HG03045 (cell line): ENCODE data around the gene SYTL5.

Experiments
- ATAC-seq: cut with Tn5 transposase; IDR thresholded peaks from one replicate; pipeline ENCODE4 v1.9.1; 2021; ENCODE audit warnings: mild to moderate bottlenecking, moderate library complexity; ENCODE audit not compliant: unreplicated experiment

The SYTL5 gene

DNA sequence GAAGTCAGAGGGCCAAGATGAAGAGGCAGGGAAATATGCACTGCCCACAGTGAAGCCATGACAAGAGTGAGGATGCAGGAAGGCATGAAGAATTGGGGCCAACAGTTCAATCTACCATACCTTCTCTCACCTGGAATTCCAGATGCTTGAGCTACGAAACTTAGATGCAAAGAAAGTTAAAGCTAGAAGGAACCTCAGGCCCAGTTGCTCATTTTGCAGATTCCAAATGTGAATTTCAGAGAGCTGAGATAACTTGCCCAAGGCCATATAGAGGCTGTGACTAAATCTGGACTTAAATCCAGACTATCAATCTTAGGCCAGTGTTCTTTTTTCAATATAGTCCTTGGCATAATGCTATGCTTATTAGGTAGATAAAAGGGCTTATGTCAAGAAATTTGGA lies 121.6 kb downstream of the SYTL5 start:
- ATAC-seq: no peak

DNA sequence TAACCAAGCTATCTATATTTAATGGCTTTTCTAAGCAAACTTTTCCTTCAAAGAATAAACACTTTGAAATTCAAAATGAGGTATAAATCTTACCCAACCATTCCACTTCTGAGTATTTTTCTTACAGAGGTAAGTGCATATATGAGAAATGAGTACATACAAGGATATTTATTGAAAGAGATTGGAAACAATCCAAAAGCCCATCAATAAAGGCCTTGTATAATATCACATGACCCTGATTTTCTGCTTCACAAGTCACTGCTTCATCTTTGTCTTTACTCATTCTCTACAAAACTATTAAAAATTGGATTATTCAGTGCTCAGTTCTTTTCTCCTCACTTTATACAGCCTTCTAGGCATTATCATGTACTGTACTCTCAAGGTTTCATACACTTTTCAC lies 123.0 kb downstream of the SYTL5 start:
- no peak for ATAC-seq

DNA sequence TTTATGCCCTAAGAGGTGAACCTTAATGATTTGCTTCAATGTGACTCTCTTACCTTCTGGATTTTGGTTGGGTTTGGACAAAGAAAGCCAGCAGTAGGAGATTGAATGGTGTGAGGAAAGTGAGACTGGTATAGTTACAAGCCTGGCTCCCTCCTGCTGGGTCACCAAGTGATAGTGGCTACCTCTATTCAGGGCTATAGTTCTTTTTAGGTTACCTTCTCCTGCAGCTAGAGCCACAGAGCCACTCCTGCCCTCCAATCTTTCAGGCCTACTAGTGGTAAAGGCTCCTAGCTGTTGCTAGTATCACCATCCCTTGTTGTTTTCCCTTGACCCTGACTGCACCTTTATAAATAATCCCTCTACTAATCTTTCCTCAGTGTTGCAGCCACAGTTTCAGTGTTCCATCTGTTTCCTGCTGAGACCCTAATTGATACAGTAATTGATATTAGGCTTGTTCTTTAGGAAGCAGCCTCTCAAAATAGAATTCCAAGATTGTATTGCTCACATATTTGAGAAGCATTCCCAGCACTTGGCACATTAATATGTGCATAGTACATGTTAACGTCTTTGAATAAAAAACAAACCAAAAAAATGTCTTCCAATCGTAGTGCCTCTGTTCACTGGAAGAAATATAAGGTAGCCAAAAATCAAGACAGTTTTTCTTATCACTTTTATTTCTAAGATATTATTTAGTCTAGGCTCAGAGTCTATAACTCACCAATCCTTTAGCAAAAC lies 132.0 kb downstream of the SYTL5 start:
- ATAC-seq: no peak

DNA sequence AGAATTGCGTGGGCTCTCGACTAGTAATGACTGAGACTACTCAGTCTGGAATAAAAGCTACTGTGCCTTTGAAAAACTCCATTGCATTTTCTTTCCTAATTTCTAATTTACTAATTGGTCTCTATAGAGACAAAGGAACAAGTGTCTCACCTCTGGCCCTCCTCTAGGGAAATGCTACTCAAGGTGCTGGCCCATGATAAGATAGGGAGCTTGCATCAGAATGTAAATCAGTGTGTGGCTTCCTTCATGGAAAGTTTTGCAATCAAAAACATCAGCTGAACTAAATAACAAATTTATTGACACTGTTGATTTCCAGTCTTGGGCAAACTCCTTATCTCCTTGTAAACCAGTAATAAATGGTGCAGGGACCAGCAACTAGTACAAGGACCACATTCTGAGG lies 132.5 kb downstream of the SYTL5 start:
- ATAC-seq: no peak

DNA sequence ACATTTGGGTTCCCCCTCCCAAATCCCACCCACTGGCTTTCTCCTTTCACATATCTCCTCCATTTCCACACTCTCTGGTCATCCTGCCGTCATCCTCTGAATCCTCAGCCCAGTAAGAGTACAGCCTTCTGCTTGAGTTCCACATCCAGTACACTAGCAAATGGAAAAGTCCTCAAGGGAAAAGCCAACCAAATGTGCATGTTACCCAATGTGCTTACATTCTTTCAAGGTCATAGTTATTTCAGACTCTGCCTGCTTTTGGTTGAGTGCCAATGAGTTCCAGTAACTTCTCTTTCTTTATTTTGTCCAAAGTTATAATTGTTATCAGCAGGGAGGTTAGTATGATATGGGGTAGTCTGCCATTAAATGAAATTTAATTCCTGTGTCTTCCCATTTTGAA lies 136.3 kb downstream of the SYTL5 start:
- no peak for ATAC-seq

DNA sequence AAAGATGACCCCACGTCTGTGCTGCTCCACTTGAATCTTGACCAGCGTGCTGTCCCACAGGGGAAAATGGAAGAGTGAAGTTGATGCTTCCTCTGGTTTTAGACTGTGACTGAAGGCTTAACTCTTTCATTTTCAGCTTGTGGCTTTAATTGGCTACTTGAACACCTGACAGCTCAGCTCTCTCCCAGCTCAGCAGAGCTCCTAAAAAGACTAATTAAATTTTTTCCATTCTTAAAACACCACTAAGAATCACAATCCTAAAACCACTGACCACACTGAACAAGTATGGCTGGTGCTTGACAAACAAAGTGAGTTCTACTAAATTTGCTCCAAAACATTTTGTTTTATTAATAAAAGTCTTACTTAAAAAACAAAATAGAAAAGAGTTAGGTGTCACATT lies 142.7 kb downstream of the SYTL5 start:
- ATAC-seq: no peak

DNA sequence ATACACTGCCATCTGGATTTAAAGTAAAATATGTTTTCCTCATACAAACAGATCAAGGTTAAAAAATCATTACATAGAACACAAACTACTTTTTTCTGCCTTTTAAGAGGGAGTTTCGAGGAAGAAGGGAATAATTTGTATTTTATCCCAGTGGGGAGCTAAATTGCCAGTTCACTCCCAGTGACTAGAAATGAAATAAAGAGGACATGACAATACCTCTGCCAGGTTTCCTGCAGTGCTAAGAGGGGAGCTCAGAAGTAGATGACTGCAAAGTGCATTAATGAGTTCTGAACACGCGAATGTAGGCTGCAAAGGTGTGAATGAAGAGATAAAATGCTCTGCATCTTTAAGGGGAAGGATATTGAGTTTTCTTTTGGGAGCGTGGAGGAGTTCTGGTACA lies 144.6 kb downstream of the SYTL5 start:
- no peak for ATAC-seq

DNA sequence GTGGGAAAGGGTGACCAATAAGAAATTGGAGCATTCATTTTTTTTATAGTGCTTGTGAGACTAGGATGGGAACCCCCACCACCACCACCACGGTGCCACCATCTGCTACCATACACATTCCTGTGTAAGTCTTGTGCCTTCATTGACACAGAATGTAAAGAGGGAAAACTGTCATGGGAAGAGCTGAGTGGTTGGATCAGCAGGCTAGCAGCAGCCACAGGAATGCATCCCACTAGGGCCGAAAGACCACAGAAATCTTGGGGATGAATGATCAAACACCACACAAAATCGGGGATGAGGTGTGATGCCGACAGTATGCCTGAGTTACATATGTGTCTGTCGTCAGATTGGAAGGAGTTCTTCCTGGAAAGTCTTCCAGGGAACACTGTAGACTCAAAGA lies 145.1 kb downstream of the SYTL5 start:
- no peak for ATAC-seq

DNA sequence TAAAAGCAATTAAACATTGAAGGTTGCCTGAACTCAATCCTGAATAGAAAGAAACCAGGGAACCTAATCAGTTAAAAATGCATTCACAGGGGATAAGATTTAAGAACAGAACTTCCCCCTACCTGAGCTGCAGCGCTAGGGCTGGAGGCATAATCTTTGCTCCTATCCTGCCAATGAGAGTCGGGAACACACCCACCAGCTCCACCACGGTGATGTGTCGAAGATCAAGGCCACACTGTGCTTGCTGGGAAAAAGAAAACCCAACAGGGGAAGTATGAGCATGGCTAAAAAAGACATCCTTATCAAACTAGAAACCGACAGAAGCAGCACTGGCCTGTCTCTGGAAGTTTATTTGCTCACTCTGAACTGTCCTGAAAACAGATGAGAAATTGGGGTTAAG lies 148.0 kb downstream of the SYTL5 start:
- no peak for ATAC-seq

DNA sequence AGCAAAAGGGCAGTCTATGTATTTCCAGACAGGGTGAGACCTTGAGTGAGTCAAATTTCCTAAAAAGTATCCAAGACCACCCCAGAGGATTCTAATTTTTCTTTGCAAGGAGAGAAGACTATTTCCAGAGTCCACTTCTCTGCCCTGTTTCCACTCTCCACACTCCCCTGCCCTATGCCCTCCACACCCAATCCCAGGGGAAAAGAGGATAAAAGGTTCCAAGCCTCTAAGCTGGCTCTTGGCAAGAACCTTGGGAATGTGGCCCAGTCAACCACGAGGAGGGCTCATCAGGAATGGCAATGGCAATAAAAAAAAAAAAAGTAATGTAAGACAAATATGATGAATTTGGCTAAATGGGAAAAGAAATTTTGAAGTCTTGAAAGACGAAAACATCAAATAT lies 148.5 kb downstream of the SYTL5 start:
- ATAC-seq: no peak

DNA sequence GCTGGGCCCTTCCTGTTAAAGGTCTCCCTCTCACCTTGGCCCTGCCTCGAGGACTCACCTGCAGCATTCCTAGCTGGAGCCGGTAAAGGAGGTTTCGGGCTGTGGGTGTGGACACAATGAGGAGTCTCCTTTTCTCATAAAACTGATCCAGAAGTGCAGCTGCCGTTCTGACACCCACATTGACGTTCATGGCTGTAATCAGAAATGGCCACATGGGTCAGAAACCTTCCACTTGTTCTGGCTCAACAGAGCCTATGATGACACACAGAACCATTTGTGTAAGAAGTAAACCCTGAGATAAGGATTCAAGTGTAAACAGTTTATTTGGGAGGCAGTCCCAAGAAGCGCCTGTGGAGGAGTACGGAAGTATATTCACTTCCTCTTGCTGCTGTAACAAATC lies 150.5 kb downstream of the SYTL5 start:
- no peak for ATAC-seq

DNA sequence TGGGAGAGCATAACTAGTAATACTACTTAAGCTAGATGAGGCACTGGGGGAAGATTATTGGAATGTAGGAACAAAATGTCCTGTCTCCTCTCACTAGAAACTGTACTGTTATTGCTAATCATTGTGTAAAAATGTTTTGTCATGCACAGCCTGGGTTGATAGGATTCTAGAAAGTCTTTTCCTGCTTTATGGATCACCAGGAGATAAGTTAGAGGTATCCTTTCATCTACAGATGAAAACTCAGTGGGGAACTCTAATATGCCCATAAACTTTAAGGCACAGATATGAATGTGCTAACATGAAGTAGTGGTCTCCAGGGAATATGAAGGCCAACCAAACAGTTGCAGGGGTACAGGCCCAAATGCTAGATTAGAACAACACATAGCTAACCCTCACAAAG lies 156.8 kb downstream of the SYTL5 start:
- ATAC-seq: no peak

DNA sequence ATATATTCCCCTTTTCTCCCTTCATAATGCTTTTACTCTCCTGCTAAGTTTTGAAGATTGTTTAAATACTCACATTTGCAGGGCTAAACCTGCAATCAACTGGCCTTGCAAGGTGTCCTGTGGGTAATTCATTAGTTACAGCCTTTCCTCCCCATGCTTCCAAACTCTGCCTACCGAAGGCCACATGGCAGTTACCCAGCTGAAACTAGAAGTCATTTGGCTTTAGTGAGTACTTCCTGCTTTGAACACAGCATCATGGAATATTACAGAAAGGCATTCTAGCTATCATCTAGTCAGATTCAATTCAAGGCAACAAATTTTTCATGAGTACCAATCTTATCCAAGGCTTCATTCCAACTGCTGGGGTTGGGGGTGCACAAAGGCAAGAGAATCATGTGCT lies 158.7 kb downstream of the SYTL5 start:
- no peak for ATAC-seq

DNA sequence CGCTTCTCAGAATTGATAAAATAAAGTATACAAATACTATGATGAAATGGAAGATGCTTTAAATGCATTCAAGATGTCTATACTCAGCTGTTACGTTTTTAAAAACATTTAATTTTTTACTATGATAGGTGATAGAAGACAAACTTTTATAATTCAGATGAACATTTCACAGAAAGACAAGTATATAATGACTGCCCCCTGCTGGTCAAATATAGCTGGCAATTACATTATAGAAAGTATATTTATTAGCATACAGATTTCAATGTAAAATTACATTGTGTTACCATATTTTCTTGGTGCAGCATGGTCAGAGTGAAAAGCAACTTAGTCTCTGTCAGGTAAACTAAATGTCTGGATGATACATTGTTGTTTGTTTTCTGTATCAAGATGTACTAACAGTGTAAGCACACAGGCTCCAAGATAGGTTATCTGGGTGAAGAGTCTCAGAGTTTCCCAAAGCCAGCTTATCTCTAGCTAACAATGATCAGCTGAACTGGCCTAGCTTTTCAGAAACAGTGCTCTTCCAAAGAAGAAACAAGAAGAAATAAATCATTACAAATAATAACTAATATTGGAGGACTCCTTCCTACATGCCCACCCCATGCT lies 160.2 kb downstream of the SYTL5 start:
- ATAC-seq: no peak

DNA sequence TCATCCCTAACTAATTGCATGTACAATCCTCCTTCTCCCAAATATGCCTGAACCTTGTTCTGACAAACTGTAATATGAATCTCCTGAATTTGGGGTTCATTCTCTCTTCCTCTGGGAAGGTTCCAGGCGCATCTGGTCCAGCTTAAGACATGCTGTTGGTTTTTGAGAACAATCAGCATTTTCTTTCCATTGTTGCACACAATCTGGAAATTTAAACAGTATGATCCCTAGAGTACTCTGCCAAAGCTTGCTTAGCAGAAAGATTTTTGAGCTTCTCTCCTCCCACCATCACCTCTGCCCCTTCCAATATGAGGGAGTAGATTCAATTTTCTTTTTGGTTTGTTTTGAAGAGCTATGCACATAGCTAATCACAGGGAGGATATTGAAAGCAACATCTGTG lies 164.2 kb downstream of the SYTL5 start:
- ATAC-seq: no peak

DNA sequence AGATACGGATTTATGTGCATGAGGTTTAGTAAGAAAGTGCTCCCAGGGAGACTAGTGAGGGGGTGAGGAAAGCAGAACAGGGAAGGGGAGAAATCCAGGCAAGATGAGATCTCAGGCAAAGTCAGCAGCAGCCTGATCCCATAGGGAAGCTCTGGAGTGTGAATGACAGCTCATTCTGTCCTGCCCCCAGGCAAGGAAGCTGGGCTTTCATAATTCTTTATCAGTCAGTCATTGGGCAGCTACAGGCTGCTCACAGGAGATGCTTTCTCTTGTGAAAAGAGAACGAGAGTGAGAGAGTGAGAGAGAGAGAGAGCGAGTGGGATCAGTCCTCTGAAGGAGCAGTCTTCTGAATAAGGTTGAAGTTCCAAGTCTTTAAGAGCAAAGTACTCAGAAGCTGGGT lies 166.2 kb downstream of the SYTL5 start:
- ATAC-seq: no peak

DNA sequence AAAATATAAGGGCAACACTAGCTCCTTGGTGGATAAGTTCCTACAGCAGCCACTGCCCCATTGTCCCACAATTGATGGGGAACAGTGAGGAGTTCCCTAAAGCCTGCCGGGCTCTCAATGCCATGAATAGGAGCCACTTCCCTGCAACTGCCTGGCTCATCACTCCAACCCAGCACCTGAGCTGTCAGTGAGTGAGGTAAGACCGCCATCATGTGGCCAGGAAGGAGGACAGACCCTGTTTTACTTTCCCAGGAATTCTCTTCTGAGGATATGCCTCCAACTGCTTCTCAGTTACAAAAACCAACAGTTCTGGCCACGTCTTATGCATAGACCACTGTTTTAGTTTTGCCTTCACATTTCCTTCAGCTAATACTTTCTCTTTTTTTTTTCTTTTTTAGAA lies 168.8 kb downstream of the SYTL5 start:
- ATAC-seq: no peak

DNA sequence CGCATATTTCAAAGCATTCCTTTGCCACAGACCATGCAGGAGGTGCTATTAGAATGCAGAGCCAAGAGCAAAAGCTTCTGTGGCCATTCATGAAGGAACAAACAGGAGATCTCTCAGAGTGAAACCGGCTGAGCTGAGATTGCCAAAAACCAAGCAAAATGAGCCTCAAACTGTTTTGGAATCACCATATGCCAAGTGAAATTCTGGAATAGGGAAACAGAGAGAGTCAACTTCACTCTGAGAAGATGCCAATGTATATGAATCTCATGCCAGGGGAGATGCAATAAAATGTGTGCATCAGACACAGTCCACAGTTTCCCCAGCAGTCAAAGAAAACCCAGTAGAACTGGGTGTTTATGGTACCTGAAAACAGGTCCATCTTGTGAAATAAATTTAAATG lies 172.0 kb downstream of the SYTL5 start:
- no peak for ATAC-seq
